ENCODE measurements around the gene ZNF746. TPM values are rescaled to one million over a fixed set of nuclear protein-coding genes. Genes with fewer than 3 reads are reported as not detected.

The ZNF746 gene
- total RNA-seq, 1 experiment from 2014 or later, result 22.0 TPM

- Mint-ChIP-seq H3K27ac (ENCODE audit: low read depth, unreplicated experiment) (no peak overlapping the region), H3K4me3 (ENCODE audit: unreplicated experiment) (no peak overlapping the region), H3K4me1 (ENCODE audit: insufficient read depth, unreplicated experiment) (no peaks in the 10 kb centered on the region), H3K9me3 (ENCODE audit: unreplicated experiment) (peaks cover 14% of the 10 kb centered on the region), H3K36me3 (ENCODE audit: insufficient read depth, unreplicated experiment) (no peaks in the 10 kb centered on the region), H3K27me3 (ENCODE audit: insufficient read depth, unreplicated experiment) (no peaks in the 10 kb centered on the region)
- DNase-seq (ENCODE audit: unreplicated experiment), result no peak
- intact Hi-C loops (cut with micrococcal nuclease), result loop anchor here (10.0 kb wide), 1 partner anchor 587 kb away; no protein-coding TSS in a partner anchor
- ChIA-PET CTCF (interaction anchor here (2.4 kb wide), 1 partner anchor 41 kb away, joined by 7 read pairs; the partner anchor contains the start of gene ZNF777), POLR2A (no interaction called here)
- BruUV-seq (replicated peaks), result no TSS peak
- TF ChIP-seq, protein P1, sequence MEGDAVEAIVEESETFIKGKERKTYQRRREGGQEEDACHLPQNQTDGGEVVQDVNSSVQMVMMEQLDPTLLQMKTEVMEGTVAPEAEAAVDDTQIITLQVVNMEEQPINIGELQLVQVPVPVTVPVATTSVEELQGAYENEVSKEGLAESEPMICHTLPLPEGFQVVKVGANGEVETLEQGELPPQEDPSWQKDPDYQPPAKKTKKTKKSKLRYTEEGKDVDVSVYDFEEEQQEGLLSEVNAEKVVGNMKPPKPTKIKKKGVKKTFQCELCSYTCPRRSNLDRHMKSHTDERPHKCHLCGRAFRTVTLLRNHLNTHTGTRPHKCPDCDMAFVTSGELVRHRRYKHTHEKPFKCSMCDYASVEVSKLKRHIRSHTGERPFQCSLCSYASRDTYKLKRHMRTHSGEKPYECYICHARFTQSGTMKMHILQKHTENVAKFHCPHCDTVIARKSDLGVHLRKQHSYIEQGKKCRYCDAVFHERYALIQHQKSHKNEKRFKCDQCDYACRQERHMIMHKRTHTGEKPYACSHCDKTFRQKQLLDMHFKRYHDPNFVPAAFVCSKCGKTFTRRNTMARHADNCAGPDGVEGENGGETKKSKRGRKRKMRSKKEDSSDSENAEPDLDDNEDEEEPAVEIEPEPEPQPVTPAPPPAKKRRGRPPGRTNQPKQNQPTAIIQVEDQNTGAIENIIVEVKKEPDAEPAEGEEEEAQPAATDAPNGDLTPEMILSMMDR (IDR thresholded peaks at IDR 0.05; ENCODE audit: unreplicated experiment), result no peak
Observed at GRCh38 chr7:149501651-149502050, 4.0 kb upstream of the ZNF746 start.

GRCh38 chr7:149500910-149501309, 3.3 kb upstream of the ZNF746 start:
- ChIA-PET POLR2A (no interaction called here), CTCF (interaction anchor here (0.5 to 2.4 kb wide), 3 partner anchors 40 to 260 kb away, joined by 3 to 7 read pairs (median 3); partner anchors contain the start of gene ZNF777)
- Mint-ChIP-seq H3K4me3 (ENCODE audit: unreplicated experiment) (no peak overlapping the region), H3K9me3 (ENCODE audit: unreplicated experiment) (peaks cover 14% of the 10 kb centered on the region), H3K27ac (ENCODE audit: low read depth, unreplicated experiment) (no peak overlapping the region), H3K4me1 (ENCODE audit: insufficient read depth, unreplicated experiment) (peaks cover 5% of the 10 kb centered on the region), H3K27me3 (ENCODE audit: insufficient read depth, unreplicated experiment) (no peaks in the 10 kb centered on the region), H3K36me3 (ENCODE audit: insufficient read depth, unreplicated experiment) (no peaks in the 10 kb centered on the region)
- intact Hi-C loops (cut with micrococcal nuclease), result loop anchor here (10.0 kb wide), 1 partner anchor 586 kb away; no protein-coding TSS in a partner anchor
- TF ChIP-seq, protein P1 (IDR thresholded peaks at IDR 0.05; ENCODE audit: unreplicated experiment), result no peak
- no TSS peak for BruUV-seq (replicated peaks)
- DNase-seq (ENCODE audit: unreplicated experiment), result no peak

- H3K27me3 Mint-ChIP-seq (ENCODE audit: insufficient read depth, unreplicated experiment), result no peaks in the 10 kb centered on the region
- CTCF ChIA-PET, result interaction anchor here (0.5 to 0.6 kb wide), 2 partner anchors 259 to 910 kb away, joined by 3 read pairs; no protein-coding TSS in a partner anchor
- POLR2A ChIA-PET, result no interaction called here
- peaks cover 12% of the 10 kb centered on the region for H3K4me1 Mint-ChIP-seq (ENCODE audit: insufficient read depth, unreplicated experiment)
- BruUV-seq (replicated peaks), result no TSS peak
- peaks cover 11% of the 10 kb centered on the region for H3K9me3 Mint-ChIP-seq (ENCODE audit: unreplicated experiment)
- H3K4me3 Mint-ChIP-seq (ENCODE audit: unreplicated experiment), result no peak overlapping the region
- intact Hi-C loops (cut with micrococcal nuclease), result loop anchor here (10.0 kb wide), 1 partner anchor 585 kb away; no protein-coding TSS in a partner anchor
- DNase-seq (ENCODE audit: unreplicated experiment), result no peak
- TF ChIP-seq, protein P1 (IDR thresholded peaks at IDR 0.05; ENCODE audit: unreplicated experiment), result no peak
- peaks cover 3% of the 10 kb centered on the region for H3K36me3 Mint-ChIP-seq (ENCODE audit: insufficient read depth, unreplicated experiment)
- no peak overlapping the region for H3K27ac Mint-ChIP-seq (ENCODE audit: low read depth, unreplicated experiment)
Observed at GRCh38 chr7:149500201-149500600, 2.6 kb upstream of the ZNF746 start.

DNA sequence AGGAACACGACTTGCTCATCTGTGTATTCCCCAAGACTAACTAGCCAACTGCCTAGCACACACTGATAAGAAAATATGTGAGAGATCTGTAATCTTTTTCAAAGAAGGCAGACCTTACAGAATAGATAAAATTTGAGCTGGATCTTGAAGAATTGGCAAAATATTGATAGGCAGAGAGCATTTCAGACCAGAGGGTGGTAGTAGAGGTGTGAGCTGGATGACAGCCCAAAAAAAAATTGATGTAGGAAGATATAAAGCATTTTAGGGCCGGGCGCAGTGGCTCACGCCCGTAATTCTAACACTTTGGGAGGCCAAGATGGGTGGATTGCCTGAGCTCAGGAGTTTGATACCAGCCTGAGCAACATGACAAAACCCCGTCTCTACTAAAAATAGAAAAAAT, 1.2 kb upstream of the ZNF746 start:
- H3K4me1 Mint-ChIP-seq (ENCODE audit: insufficient read depth, unreplicated experiment), result peaks cover 16% of the 10 kb centered on the region
- DNase-seq (ENCODE audit: unreplicated experiment), result no peak
- no peak overlapping the region for H3K27ac Mint-ChIP-seq (ENCODE audit: low read depth, unreplicated experiment)
- ChIA-PET POLR2A (no interaction called here), CTCF (interaction anchor here (0.6 to 1.3 kb wide), 3 partner anchors 9 to 289 kb away, joined by 3 to 6 read pairs (median 4); no protein-coding TSS in a partner anchor)
- H3K4me3 Mint-ChIP-seq (ENCODE audit: unreplicated experiment), result no peak overlapping the region
- H3K9me3 Mint-ChIP-seq (ENCODE audit: unreplicated experiment), result peaks cover 6% of the 10 kb centered on the region
- intact Hi-C loops (cut with micrococcal nuclease), result loop anchor here (5.0 kb wide), 2 partner anchors 98 to 237 kb away; partner anchors contain the start of gene ZNF783
- peaks cover 14% of the 10 kb centered on the region for H3K36me3 Mint-ChIP-seq (ENCODE audit: insufficient read depth, unreplicated experiment)
- TF ChIP-seq, protein P1 (IDR thresholded peaks at IDR 0.05; ENCODE audit: unreplicated experiment), result no peak
- no peaks in the 10 kb centered on the region for H3K27me3 Mint-ChIP-seq (ENCODE audit: insufficient read depth, unreplicated experiment)
- BruUV-seq (replicated peaks), result no TSS peak

Data from MCF 10A (cell line).